HG02642 (cell line): ENCODE results near the gene BCL2L1.
"Not testable (repeated sequence)": the region's sequence is repeated elsewhere in the genome, so short reads cannot be mapped to it uniquely, and the experiment has no call there.

Experiments used
- ATAC-seq: cut with Tn5 transposase; IDR thresholded peaks from one replicate; pipeline ENCODE4 v1.9.1; 2021; ENCODE audit warnings: mild to moderate bottlenecking; ENCODE audit not compliant: unreplicated experiment, poor library complexity

The BCL2L1 gene

DNA sequence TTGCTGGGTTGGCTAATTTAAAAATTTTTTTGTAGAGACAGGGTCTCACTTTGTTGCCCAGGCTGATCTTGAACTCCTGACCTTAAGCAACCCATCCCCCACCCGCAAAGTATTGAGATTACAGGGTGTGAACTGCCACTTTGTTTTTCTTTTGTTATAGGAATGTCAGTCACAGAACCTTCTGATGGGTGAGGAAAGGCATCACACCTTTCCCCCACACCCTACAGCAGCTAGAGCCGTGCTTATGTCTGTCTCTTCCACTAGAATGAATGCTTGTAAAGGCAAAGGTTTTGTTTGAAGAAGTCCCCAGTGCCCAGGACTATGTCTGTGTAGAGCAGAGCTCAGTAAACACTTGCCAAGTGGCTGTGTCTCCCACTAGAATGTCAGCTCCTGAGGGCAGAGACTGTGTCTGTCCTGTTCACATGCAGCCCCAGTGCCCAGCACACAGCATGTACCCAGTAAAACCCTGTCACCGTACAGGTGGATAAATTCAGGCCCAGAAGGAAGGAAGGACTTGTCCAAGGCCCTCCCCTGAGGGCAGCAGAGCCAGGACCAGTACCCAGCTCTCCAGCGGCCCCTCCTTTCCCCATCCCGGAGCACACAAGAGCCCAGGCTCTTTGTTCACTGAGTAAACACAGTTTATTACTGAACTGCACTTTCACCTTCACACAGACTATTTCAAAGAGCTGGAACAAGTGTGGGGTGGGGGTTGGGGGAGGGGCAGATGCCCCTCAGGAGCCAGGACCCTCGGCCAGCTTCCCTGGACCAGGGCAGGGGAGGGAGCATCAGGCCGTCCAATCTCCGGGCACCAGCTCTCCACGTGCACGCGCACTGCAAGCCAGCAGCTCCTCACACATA, 58.6 kb downstream of the BCL2L1 start:
- ATAC-seq = no peak

- no peak for ATAC-seq
These were observed 59.2 kb downstream of the BCL2L1 start for GRCh38 chr20:31663524-31663837.

DNA sequence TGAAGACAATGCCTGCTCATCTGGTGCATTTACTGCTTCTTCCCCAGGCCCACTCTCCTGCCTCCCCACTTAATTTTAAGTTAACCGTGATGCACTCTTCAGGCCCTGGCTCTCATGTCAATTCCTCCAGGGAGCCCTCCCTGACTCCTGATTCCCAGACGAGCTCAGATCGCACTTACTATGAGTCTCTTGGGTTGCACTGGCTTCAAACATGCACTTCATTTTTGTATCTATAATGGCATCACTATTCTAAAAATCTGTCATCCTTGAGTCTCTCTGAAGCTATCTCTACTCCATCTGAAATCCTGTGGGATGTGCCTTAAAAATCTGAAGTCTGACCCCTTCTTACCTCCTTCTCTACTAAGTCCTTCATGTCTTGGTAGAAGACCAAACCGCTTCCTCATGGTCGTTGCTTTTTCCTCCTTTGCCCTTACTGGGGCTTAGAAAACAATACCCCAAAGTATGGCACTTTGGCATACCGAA, 60.3 kb downstream of the BCL2L1 start:
- no peak for ATAC-seq

DNA sequence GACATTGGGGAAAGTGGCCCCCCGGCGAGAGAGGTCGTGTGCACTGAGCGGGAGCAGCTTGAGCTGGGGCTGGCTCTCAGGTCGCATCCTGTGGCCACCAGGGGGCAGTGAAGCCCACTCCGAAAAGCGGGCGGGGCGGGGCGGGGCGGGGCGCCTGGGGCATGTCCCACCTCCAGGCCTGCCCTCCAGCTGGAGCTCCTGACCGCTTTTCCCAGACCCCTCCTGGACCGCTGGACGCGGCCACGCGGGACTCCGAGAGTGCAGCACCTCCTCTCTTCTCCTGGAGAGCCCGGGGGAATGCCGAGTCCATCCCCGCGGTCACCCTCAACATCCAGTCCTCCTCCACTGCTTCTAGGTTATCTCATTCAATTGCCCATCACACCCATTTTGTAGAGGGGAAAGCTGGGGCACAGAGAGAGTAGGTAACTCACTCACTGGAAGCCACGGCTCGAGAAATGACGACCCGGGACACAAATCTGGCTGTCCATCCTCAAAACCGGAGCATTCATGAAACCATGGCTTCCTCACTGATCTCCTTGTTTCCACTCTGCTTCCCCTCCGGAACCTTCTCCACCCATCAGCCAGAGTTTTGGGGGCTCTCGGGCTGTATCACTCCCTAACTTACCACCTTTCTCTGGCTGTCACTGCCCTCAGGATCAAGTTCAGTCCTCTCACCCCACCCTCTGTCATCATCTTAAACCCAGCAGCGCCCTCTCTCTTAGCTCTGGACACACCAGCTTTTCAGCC, 60.9 kb downstream of the BCL2L1 start:
- peak; percentile 78 for ATAC-seq

- no peak for ATAC-seq
These were observed 68.1 kb downstream of the BCL2L1 start for GRCh38 chr20:31654534-31654933.

DNA sequence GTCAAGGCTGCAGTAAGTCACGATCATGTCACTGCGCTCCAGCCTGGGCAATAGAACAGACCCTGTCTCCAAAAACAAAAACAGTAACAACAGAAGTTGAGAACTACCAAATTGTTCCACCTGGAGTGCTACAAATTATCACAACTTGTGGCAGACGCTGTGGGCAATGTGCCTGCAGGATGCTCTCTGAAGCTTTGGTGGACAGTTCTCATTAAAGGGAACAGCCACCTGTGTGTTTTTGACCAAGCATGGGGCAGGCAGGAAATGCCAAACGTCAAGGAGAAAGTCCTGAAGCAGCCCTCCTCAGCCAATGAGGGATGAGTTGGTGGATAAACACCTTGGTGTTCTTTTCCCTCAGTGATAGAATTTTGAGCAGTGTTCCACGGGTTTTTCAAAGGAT, 69.1 kb downstream of the BCL2L1 start:
- ATAC-seq = no peak

DNA sequence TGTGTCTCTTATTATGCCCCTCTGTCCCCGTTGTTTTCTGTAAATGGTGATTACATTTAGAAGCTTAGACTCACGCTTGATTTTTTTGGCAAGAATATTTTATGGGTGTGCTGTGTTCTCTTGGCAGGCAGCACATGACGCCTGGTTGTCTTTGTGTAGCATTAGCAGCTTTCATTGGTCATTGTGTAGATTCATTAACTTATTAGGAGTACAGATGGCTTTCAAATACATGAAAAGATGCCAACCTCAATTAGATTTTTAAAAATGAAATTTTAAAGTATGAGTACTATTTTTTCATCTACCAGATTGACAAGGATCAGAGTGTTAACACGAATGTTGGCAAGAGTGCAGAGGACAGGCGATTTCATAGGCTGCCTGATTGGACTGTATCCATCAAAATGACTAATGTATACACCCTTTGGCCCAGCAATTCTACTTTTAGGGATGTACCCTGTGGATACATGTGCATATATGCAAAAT, 69.7 kb downstream of the BCL2L1 start:
- no peak for ATAC-seq

DNA sequence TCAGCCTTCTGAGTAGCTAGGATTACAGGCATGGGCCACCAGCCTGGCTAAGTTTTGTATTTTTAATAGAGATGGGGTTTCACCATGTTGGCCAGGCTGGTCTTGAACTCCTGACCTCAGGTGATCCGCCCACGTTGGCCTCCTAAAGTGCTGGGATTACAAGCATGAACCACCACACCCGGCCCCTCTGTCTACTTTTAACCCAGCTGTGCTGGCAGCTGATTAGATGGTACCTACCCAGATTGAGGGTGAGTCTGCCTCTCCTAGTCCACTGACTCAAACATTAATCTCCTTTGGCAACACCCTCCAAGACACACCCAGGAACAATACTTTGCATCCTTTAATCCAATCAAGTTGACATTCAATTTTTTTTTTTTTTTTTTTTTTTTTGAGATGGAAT, 74.6 kb downstream of the BCL2L1 start:
- ATAC-seq = not testable (repeated sequence)

GRCh38 chr20:31644701-31645100, 78.0 kb downstream of the BCL2L1 start:
- ATAC-seq = no peak

GRCh38 chr20:31643522-31643921, 79.1 kb downstream of the BCL2L1 start:
- no peak for ATAC-seq

GRCh38 chr20:31642837-31643236, 79.8 kb downstream of the BCL2L1 start:
- no peak for ATAC-seq

DNA sequence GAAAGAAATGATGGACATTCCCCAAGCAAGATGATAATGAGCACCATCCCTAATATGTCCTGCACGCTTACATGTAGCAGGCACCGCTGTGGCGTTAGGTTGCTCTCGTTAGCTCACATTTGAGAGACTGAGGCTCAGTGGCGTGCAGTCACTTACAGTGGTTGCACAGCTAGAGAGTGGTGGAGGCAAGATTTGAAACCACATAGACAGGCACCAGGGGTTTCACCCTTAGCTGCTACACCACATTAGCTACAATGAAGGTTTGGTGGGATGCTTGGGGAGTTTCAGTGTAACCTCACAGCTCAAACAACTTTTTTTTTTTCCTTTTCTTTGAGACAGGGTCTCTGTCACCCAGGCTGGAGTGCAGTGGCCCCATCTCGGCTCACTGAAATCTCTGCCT, 81.3 kb downstream of the BCL2L1 start:
- ATAC-seq = no peak

DNA sequence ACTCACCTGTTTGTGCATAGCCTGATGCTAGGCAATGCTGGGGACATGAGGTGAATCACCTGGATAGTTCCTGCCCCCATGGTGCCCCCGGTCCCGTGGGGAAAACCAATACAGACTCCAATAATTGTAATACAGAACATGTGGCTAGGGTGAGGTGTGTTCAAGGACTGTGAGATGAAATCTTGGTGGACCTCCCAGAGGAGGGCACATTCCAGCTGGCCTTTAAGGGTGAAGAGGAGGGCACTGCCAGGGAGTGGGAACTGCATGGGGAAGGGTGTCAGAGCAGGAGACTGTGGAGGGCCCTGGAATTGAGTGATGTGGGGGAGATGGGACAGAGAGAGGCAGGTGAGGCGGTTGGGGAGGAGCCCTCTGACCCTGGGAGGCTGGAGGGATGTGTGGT, 82.4 kb downstream of the BCL2L1 start:
- ATAC-seq = no peak

DNA sequence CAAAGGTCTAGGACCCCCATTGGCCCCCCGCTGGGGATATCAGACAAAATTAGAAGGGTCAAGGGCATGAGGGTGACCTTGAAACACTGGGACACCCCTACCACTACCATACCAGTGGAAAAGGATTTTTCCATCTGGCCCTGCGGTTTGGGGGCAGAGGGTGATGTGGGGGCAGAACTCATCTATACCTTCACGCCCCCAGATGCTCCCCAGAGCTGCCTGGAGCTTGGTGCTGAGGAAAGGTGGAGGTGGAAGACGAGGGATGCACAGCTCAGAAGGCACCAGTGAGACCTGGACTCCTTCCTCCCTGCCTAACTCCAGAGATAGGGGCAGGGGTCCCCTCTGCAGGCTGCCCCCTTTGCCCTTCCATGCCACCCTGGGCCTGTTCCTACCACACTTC, 83.9 kb downstream of the BCL2L1 start:
- ATAC-seq = no peak

DNA sequence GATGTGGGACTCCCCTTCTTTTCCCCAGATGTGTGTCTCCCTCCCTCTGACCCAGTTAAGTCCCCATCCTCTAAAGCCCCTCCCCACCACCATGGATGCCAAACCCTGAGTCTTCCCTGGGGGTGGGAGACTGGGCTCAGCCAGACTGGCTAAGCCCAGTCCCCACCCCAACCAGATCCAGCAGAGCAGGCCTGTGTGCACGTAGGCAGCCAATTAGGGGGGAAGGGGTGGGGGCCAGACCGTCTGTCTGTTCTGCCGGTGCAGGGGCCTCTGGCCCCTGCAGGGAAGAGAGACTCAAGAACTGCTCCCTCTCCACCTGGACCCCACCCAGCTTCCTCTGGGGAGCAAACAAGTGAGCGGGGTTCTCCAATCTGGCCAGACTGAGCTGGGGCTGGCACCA, 84.4 kb downstream of the BCL2L1 start:
- ATAC-seq = no peak

DNA sequence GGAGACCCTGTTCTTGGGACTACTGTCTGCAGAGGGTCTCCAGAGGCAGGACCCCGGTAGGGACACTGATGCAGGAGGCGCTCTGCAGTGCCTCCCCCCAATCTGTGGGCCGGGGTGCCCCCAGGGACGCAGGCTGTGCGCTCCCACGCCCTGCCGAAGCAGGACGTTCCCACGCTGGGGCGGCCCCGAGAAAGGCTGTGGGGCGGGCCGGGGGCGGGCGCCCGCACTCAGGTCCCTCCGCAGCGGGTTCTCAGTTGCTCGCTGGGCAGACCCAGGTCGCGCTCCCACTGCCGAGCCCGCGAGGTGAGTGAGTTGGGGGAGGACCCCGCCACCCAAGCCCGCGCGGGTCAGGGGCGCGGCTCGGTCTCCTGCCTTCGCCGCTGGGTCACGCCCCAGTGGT, 85.0 kb downstream of the BCL2L1 start, which contains the start of gene COX4I2:
Gene COX4I2, plus strand, starts transcription at position 253 of the 400 bp plus-strand sequence. CDS start 1,106 bp downstream, outside the sequence.
- ATAC-seq = no peak

GRCh38 chr20:31633339-31633914, 89.2 kb downstream of the BCL2L1 start:
- no peak for ATAC-seq

GRCh38 chr20:31632548-31633338, 89.9 kb downstream of the BCL2L1 start:
- no peak for ATAC-seq

GRCh38 chr20:31630187-31630790, 92.4 kb downstream of the BCL2L1 start:
- no peak for ATAC-seq

GRCh38 chr20:31628057-31628456, 94.6 kb downstream of the BCL2L1 start:
- not testable (repeated sequence) for ATAC-seq
